Keratinocyte (primary cell): ENCODE measurements around the gene SCRN1.

ENCODE experiments used
- EZH2 ChIP-seq: IDR thresholded peaks from one replicate; pipeline ENCODE4 v1.6.1; 2012; ENCODE audit warnings: inconsistent platforms, mild to moderate bottlenecking, low read length, moderate library complexity
- TF ChIP-seq, protein P1 (sequence below), 3 experiments: IDR thresholded peaks in 1 of 3; conservative IDR thresholded peaks in 1 of 3; optimal IDR thresholded peaks in 1 of 3; 2 replicates in 2 of 3; 3 replicates in 1 of 3; pipeline versions ENCODE3 to v1.5.1; 2011; ENCODE audit warnings: low read length in 3 of 3, mild to moderate bottlenecking in 3 of 3, moderate library complexity in 2 of 3, control low read depth in 1 of 3, inconsistent platforms in 1 of 3; ENCODE audit not compliant: insufficient read depth in 2 of 3; ENCODE audit errors: extremely low read depth in 1 of 3

GRCh38 chr7:30028749-30029635, 39.4 kb upstream of the SCRN1 start:
- TF ChIP-seq, protein P1, sequence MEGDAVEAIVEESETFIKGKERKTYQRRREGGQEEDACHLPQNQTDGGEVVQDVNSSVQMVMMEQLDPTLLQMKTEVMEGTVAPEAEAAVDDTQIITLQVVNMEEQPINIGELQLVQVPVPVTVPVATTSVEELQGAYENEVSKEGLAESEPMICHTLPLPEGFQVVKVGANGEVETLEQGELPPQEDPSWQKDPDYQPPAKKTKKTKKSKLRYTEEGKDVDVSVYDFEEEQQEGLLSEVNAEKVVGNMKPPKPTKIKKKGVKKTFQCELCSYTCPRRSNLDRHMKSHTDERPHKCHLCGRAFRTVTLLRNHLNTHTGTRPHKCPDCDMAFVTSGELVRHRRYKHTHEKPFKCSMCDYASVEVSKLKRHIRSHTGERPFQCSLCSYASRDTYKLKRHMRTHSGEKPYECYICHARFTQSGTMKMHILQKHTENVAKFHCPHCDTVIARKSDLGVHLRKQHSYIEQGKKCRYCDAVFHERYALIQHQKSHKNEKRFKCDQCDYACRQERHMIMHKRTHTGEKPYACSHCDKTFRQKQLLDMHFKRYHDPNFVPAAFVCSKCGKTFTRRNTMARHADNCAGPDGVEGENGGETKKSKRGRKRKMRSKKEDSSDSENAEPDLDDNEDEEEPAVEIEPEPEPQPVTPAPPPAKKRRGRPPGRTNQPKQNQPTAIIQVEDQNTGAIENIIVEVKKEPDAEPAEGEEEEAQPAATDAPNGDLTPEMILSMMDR (optimal IDR thresholded peaks at IDR 0.05 in 1 of 3, IDR thresholded peaks at IDR 0.05 in 1 of 3, conservative IDR thresholded peaks at IDR 0.05 in 1 of 3; ENCODE audit: extremely low read depth in 1 of 3, insufficient read depth in 2 of 3, low read length in 3 of 3): no peak
- TF ChIP-seq EZH2: no peak
